ENCODE measurements around the gene EIF3D. TPM values are rescaled to one million over a fixed set of nuclear protein-coding genes. Genes with fewer than 3 reads are reported as not detected.

Gene EIF3D
- total and polyA plus RNA-seq, 2 of the 4 experiments (the other 2 are of a cell fraction): 339 to 746 TPM

- no peak overlapping the region for H3K14ac ChIP-seq (replicated peaks; ENCODE audit: low read depth, low read length)
- TF ChIP-seq MAZ (IDR thresholded peaks at IDR 0.05; ENCODE audit: borderline replicate concordance, low read depth, low read length) (no peak), RFX5 (IDR thresholded peaks at IDR 0.05; ENCODE audit: low read depth, low read length) (no peak), POLR2A (IDR thresholded peaks at IDR 0.05; ENCODE audit: low read depth, low read length) (no peak), MAFK (IDR thresholded peaks at IDR 0.05; ENCODE audit: low read depth, low read length) (no peak), CTCF (conservative IDR thresholded peaks at IDR 0.05; ENCODE audit: low read depth, low read length) (no peak), RAD21 (IDR thresholded peaks at IDR 0.05; ENCODE audit: low read length) (no peak), SMC3 (IDR thresholded peaks at IDR 0.05; ENCODE audit: low read depth, low read length) (no peak), ELK1 (IDR thresholded peaks at IDR 0.05; ENCODE audit: borderline replicate concordance, low read depth, low read length) (no peak), CEBPB (IDR thresholded peaks at IDR 0.05; ENCODE audit: low read depth, low read length) (no peak), CHD1 (IDR thresholded peaks at IDR 0.05; ENCODE audit: low read depth, low read length) (no peak), USF2 (IDR thresholded peaks at IDR 0.05; ENCODE audit: low read depth, low read length) (no peak), BHLHE40 (IDR thresholded peaks at IDR 0.05; ENCODE audit: low read depth, low read length) (no peak)
- no CpG with 5 or more reads among the region's 2 CpGs for WGBS, 2 experiments (ENCODE audit: extremely low coverage in 2 of 2, insufficient read length in 1 of 2)
- CTCF ChIA-PET: no interaction called here
- H4K91ac ChIP-seq (ENCODE audit: insufficient read depth, low read depth, low read length): no peak overlapping the region
- no peaks in the 10 kb centered on the region for H3K79me1 ChIP-seq (ENCODE audit: low read depth in 1 of 2, low read length in 2 of 2)
- H2AK9ac ChIP-seq (replicated peaks; ENCODE audit: low read depth, low read length, poor library complexity): no peak overlapping the region
- ATAC-seq (ENCODE audit: low read depth): no peak
- H3K56ac ChIP-seq (ENCODE audit: extremely low read depth, insufficient read depth, low read length): no peak overlapping the region
- no peak overlapping the region for H2AK5ac ChIP-seq (ENCODE audit: low read depth, low read length)
- H3K9me1 ChIP-seq (ENCODE audit: insufficient read depth, low read length): peaks cover 5% of the 10 kb centered on the region
- no peak overlapping the region for H4K5ac ChIP-seq (ENCODE audit: low read depth, low read length)
- no peak overlapping the region for H2BK15ac ChIP-seq (ENCODE audit: low read depth, low read length)
- no peak overlapping the region for H3K27ac ChIP-seq (ENCODE audit: insufficient read depth, low read length)
- no peaks in the 10 kb centered on the region for H3K9me3 ChIP-seq (ENCODE audit: control insufficient read depth, insufficient read depth, low read length)
- POLR2A ChIA-PET (ENCODE audit: unreplicated experiment): no interaction called here
- H3K4ac ChIP-seq (ENCODE audit: low read depth, low read length): no peak overlapping the region
- no peaks in the 10 kb centered on the region; the same call in 1 of the 2 replicates for H4K20me1 ChIP-seq (ENCODE audit: insufficient read depth, low read length)
- no peak overlapping the region for H2BK120ac ChIP-seq (ENCODE audit: low read depth, low read length)
- H3K27me3 ChIP-seq (ENCODE audit: control insufficient read depth, insufficient read depth, low read length): peaks cover 6% of the 10 kb centered on the region; the same call in 1 of the 2 replicates
- no peak for DNase-seq
- dilution Hi-C loops (cut with HindIII; ENCODE audit: low sequenced_read_pairs, unreplicated experiment): no loop called here
- BruUV-seq (replicated peaks): no TSS peak
- H3K9ac ChIP-seq (ENCODE audit: low read depth, low read length): no peak overlapping the region
- no peak overlapping the region for H3K4me3 ChIP-seq (ENCODE audit: insufficient read depth, low read depth, low read length)
- in situ Hi-C loops (cut with MboI; ENCODE audit: low sequenced_read_pairs): no loop called here
- intact Hi-C loops (cut with micrococcal nuclease): no loop called here
- peaks cover 4% of the 10 kb centered on the region; the same call in 1 of the 2 replicates for H3K4me1 ChIP-seq (ENCODE audit: control insufficient read depth, insufficient read depth, low read length)
- H2AFZ ChIP-seq (replicated peaks; ENCODE audit: low read length, poor library complexity): no peak overlapping the region
- no peak overlapping the region for H4K8ac ChIP-seq (ENCODE audit: low read depth in 2 of 2, low read length in 2 of 2)
- H3K23ac ChIP-seq (ENCODE audit: low read depth, low read length): no peak overlapping the region
- no peak overlapping the region for H3K18ac ChIP-seq (ENCODE audit: low read depth, low read length)
- no peak overlapping the region for H3K4me2 ChIP-seq (ENCODE audit: low read depth, low read length)
- H3K36me3 ChIP-seq (ENCODE audit: control insufficient read depth, insufficient read depth, low read length): no peaks in the 10 kb centered on the region
- H2BK20ac ChIP-seq (ENCODE audit: low read depth, low read length): no peak overlapping the region
- H2BK5ac ChIP-seq (ENCODE audit: low read depth, low read length, poor library complexity, severe bottlenecking): no peak overlapping the region
Observed at GRCh38 chr22:36571991-36572390, 43.0 kb upstream of the EIF3D start.

Data from IMR-90 (cell line).